ENCODE results near the gene ANO2.
A peak's percentile ranks its signal among the peaks of the same experiment; 100 is the strongest.

The ANO2 gene

GRCh38 chr12:5945071-5946008, at the start of gene ANO2:
TSS of gene ANO2 (minus strand) at chr12:5945259. CDS start at chr12:5945217, 42 bp downstream.
- no peak for DNase-seq

GRCh38 chr12:5989621-5990020, 44.6 kb upstream of the ANO2 start:
- no peak for DNase-seq

- DNase-seq: peak; percentile 0
Observed at GRCh38 chr12:5988659-5989116, 43.6 kb upstream of the ANO2 start.

GRCh38 chr12:5988088-5988487, 43.0 kb upstream of the ANO2 start:
- no peak for DNase-seq

- no peak for DNase-seq
Observed at GRCh38 chr12:5987573-5987972, 42.5 kb upstream of the ANO2 start.

GRCh38 chr12:5985471-5985870, 40.4 kb upstream of the ANO2 start:
- DNase-seq: no peak

- DNase-seq: no peak
Observed at GRCh38 chr12:5984873-5985272, 39.8 kb upstream of the ANO2 start.

GRCh38 chr12:5982106-5982505, 37.0 kb upstream of the ANO2 start:
- no peak for DNase-seq

GRCh38 chr12:5977556-5977955, 32.5 kb upstream of the ANO2 start:
- no peak for DNase-seq

- DNase-seq: no peak
Observed at GRCh38 chr12:5976711-5977110, 31.7 kb upstream of the ANO2 start.

GRCh38 chr12:5976196-5976595, 31.1 kb upstream of the ANO2 start:
- DNase-seq: no peak

- no peak for DNase-seq
Observed at GRCh38 chr12:5973461-5974115, 28.5 kb upstream of the ANO2 start.

GRCh38 chr12:5972387-5972786, 27.3 kb upstream of the ANO2 start:
- no peak for DNase-seq

GRCh38 chr12:5971194-5971850, 26.3 kb upstream of the ANO2 start:
- DNase-seq: no peak

GRCh38 chr12:5969974-5970690, 25.1 kb upstream of the ANO2 start:
- no peak for DNase-seq

GRCh38 chr12:5969156-5969973, 24.3 kb upstream of the ANO2 start:
- DNase-seq: no peak

- DNase-seq: no peak
Observed at GRCh38 chr12:5967645-5968415, 22.8 kb upstream of the ANO2 start.

GRCh38 chr12:5966486-5967095, 21.5 kb upstream of the ANO2 start:
- no peak for DNase-seq

- no peak for DNase-seq
Observed at GRCh38 chr12:5965950-5966383, 20.9 kb upstream of the ANO2 start.

All from NCI-H524 treated with DMSO at 0.1 percent for 48 hours (cell line).